TTC549 (cell line): Measurements from ENCODE around the gene PSMA3.

Experiments
- FAIRE-seq: peaks from 2 replicates; lab custom pipeline; 2012; peaks lifted over from hg19 to GRCh38; lab: Jason Lieb, UNC

PSMA3 gene

GRCh38 chr14:58299401-58300330 is 55.0 kb downstream of the PSMA3 start:
- no peak for FAIRE-seq

GRCh38 chr14:58301416-58301815 is 56.8 kb downstream of the PSMA3 start:
- no peak for FAIRE-seq

GRCh38 chr14:58305730-58306129 is 61.1 kb downstream of the PSMA3 start:
- no peak for FAIRE-seq

GRCh38 chr14:58307597-58308316 is 63.1 kb downstream of the PSMA3 start:
- FAIRE-seq, result no peak

DNA sequence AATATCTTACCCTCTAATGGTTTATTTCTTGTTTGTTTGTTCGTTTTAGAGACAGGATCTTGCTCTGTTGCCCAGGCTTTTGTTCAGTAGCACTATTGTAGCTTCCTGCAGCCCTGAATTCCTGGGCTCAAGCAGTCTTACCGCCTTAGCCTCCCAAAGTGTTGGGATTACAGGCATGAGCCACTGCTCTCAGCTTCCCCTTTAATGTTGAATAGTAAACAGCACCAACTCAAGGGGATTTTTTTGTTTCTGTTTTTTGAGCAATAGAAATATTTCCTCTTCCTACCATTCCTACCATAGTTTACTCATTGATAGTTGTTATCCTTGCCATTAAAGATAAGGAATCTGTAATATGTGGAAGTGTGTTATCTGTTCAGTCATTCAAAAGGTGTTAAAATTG is 64.4 kb downstream of the PSMA3 start:
- FAIRE-seq, result no peak

- FAIRE-seq, result no peak
Observed at GRCh38 chr14:58313699-58314098, 69.1 kb downstream of the PSMA3 start.

DNA sequence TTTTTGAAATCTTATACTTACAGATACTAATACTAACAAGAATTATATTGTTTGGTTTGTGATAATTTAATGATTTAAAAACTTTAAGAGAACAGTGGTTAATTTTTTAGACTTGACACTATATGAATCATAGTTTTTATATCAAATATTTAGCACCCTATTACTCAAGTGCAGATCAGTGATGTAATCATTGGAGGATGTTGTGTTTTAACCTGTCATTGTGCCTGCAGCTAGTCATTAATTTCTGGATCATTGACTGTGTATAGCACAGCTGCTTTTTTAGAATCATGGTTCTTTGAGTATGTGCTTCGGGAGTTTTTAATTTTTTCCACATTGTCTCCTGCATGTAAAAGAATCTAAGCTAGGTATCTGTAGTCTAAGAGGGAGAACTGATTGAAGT is 71.0 kb downstream of the PSMA3 start:
- no peak for FAIRE-seq
